ENCODE measurements around the gene SURF2.

Gene SURF2

DNA sequence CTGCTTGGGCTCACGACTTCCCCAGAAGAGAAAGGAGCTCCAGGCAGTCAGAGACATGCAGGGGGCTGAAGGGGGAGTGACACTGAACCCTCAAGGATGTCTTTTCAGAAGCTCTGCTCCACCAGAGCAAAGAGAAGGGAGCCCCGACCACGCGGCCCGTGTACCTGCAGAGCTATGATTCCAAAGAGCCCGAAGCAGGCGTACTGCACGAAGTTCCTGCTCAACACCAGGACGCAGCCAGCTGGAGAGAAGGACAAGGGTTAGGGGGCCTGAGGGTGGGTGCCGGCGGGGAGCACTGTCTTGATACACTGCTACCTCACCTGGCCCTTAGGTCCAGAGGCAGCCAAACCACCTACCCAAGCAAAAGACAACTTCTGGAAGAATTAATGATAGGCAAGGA is 10.1 kb downstream of the SURF2 start:
- no peak overlapping the region for H3K4me3 ChIP-seq (replicated peaks in 1 of 2; ENCODE audit: low read depth in 2 of 2, low read length in 2 of 2)
- no peak for DNase-seq (ENCODE audit: low read depth in 2 of 2)
- TF ChIP-seq, protein P1, sequence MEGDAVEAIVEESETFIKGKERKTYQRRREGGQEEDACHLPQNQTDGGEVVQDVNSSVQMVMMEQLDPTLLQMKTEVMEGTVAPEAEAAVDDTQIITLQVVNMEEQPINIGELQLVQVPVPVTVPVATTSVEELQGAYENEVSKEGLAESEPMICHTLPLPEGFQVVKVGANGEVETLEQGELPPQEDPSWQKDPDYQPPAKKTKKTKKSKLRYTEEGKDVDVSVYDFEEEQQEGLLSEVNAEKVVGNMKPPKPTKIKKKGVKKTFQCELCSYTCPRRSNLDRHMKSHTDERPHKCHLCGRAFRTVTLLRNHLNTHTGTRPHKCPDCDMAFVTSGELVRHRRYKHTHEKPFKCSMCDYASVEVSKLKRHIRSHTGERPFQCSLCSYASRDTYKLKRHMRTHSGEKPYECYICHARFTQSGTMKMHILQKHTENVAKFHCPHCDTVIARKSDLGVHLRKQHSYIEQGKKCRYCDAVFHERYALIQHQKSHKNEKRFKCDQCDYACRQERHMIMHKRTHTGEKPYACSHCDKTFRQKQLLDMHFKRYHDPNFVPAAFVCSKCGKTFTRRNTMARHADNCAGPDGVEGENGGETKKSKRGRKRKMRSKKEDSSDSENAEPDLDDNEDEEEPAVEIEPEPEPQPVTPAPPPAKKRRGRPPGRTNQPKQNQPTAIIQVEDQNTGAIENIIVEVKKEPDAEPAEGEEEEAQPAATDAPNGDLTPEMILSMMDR (IDR thresholded peaks at IDR 0.05; ENCODE audit: low read depth, low read length): no peak

DNA sequence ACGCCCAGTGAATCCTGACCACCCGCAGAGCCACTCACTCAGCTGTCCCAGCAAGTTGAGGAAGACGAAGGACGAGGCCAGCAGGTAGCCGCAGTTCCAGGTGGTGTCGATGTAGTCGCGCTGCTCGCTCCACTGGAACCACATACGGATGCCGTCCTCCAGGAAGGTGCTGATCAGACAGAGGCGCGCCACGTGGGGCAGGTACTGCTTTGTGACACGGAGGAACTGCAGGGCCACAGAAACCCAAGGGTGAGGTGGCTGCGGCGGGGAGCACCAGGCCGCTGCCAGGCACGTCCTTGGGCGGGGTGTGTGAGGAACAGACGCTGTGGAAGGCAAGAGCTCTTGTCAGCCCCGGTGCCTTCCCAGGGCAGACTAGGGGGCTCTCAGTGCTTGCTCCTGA is 10.9 kb downstream of the SURF2 start:
- TF ChIP-seq, protein P1 (IDR thresholded peaks at IDR 0.05; ENCODE audit: low read depth, low read length): no peak
- no peak for DNase-seq (ENCODE audit: low read depth in 2 of 2)

DNA sequence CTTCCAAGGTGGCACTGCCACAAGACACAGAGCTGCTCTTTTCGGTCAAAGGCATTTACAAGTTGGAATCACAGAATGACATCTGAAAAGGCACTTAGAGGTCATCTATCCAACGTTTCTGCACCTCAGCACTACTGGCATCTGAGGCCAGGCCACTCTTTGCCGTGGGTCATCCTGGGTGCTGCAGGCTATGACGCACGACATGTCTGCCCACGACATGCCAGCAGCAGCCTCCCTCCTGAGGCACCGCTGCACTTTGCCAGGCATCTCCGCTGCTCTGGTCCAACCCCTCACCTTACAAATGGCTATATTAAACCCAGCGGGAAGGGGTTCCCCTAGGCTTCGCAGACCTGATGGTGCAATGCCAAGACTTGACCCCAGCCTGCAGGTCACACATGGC is 11.4 kb downstream of the SURF2 start:
- H3K4me3 ChIP-seq (replicated peaks in 1 of 2; ENCODE audit: low read depth in 2 of 2, low read length in 2 of 2): no peak overlapping the region
- DNase-seq (ENCODE audit: low read depth in 2 of 2): no peak
- TF ChIP-seq, protein P1 (IDR thresholded peaks at IDR 0.05; ENCODE audit: low read depth, low read length): no peak

More for the DNA sequence above, 10.9 kb downstream of the SURF2 start:
- H3K4me3 ChIP-seq (replicated peaks in 1 of 2; ENCODE audit: low read depth in 2 of 2, low read length in 2 of 2): no peak overlapping the region

DNA sequence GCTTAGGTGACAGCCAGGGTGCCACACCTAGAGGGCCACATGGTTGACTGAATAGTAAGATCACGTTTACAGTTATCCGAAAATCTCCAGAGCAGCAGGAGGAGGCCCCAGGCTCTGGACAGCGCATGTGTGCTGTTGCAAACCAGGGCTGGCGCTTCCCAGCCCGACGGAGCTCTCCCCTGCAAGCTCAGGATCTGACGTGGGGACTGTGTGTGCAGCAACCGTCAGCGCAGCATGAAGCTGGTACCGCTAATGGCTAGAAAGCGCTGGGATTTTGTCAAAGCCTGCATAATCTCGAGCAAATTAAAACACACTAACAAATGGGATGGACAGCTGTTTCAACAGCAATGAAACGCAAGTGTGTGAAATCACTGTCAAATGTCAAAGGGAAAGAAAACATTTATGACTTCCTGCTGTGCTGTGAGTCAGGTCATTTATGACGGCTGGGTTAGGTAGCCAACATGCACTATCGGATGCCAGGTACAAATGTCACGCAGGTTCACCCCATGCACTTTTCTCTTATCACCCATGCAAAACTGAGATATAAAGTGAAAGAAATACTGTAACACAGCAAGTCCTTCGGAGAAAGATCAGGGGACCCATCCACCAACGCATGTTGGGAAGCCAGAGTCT is 12.0 kb downstream of the SURF2 start:
- TF ChIP-seq, protein P1 (IDR thresholded peaks at IDR 0.05; ENCODE audit: low read depth, low read length): no peak
- peak in 1 of 2 donors; percentile 25 for DNase-seq (ENCODE audit: low read depth in 2 of 2)
- no peak overlapping the region for H3K4me3 ChIP-seq (replicated peaks in 1 of 2; ENCODE audit: low read depth in 2 of 2, low read length in 2 of 2)

DNA sequence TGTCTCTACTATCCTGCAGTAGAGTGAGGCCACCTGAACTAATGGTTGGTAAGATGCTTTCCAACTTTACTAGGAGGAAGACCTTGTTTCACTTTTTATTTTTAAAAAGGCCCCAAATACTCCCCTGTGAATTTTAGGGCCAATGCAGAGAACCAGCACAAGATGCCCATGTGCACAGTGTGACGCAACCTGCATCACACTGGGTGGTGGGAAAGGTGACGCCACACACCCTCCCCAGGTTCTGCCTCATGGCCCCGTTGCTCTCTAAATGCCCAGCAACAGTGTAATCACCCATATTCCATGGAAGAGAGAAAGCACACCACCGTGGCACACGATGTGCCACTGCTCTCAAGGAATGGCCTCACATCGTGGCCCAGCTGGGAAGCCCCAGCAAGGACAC is 13.1 kb downstream of the SURF2 start:
- no peak overlapping the region for H3K4me3 ChIP-seq (replicated peaks in 1 of 2; ENCODE audit: low read depth in 2 of 2, low read length in 2 of 2)
- TF ChIP-seq, protein P1 (IDR thresholded peaks at IDR 0.05; ENCODE audit: low read depth, low read length): no peak

DNA sequence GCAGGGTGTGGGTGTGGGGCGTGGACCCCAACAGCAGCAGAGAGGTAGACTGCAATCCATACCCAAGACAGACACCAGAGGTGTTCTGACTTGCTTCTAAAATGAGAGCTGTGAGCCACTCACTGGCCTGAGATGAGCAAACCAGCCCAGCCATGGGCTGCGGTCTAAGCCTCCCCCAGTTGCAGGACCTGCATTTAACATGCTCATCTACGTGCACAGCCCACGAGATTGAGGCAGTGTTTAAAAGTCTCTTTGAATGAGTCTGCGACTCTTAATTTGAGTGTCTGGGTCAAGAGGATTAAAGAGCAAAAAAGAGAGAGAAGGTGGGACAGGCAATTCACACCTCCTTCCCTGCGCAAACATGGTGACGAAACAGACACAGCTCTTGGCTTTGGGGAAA is 13.6 kb downstream of the SURF2 start:
- no peak for DNase-seq (ENCODE audit: low read depth in 2 of 2)
- no peak overlapping the region for H3K4me3 ChIP-seq (replicated peaks in 1 of 2; ENCODE audit: low read depth in 2 of 2, low read length in 2 of 2)
- TF ChIP-seq, protein P1 (IDR thresholded peaks at IDR 0.05; ENCODE audit: low read depth, low read length): no peak

More for the DNA sequence above, 13.1 kb downstream of the SURF2 start:
- DNase-seq (ENCODE audit: low read depth in 2 of 2): no peak

DNA sequence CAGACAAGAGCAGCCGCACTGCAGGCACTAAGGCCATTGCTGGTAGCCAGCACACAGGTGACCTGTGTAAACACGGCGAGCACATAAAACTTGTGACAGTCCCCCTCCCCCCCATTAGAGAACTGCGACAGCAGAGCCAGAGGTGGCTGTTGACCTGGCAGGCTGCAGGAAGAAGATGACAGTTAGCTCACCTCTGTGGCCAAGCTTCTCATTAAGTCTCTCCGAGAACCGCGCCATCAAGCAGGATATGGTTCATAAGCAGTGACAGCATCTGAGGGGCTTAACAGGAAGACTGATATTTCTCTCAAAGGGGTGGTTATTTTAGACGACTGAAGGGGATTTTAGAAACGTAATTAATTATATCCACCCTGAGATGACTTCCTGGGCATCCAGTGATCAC is 14.3 kb downstream of the SURF2 start:
- TF ChIP-seq, protein P1 (IDR thresholded peaks at IDR 0.05; ENCODE audit: low read depth, low read length): no peak
- no peak for DNase-seq (ENCODE audit: low read depth in 2 of 2)
- H3K4me3 ChIP-seq (replicated peaks in 1 of 2; ENCODE audit: low read depth in 2 of 2, low read length in 2 of 2): no peak overlapping the region

All from cardiac fibroblast (primary cell).